Endometrial microvascular endothelial cells (primary cell): ENCODE measurements around the gene PITPNM1. TPM values are rescaled to one million over a fixed set of nuclear protein-coding genes. Genes with fewer than 3 reads are reported as not detected.
"Not testable (repeated sequence)": the region's sequence is repeated elsewhere in the genome, so short reads cannot be mapped to it uniquely, and the experiment has no call there.

Source experiments
- in situ Hi-C: cut with HindIII; loops from 2 replicates; pipeline ENCODE4 v1.10.0; 2017; ENCODE audit warnings: low sequenced_read_pairs, low pct_unique_long_range_greater_than_20kb; ENCODE audit errors: inconsistent ontology term
- total RNA-seq: library from RNA; depleted of rRNA; stranded (reverse); fragments of >200 nt; gene quantifications from one replicate; pipeline ENCODE4 v1.2.3, GENCODE V29; 2015; ENCODE audit errors: inconsistent ontology term

PITPNM1 gene
- total RNA-seq, 1 donor from 2014 or later = 12.5 TPM

DNA sequence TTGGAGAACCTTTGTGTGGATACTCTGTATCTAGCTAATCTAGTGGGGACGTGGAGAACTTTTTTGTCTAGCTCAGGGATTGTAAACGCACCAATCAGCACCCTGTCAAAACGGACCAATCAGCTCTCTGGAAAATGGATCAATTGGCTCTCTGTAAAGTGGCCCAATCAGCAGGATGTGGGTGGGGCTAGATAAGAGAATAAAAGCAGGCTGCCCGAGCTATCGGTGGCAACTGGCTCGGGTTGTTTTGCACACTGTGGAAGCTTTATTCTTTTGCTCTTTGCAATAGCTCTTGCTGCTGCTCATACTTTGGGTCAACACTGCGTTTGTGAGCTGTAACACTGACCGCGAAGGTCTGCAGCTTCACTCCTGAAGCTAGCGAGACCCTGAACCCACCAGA, 28.5 kb downstream of the PITPNM1 start:
- in situ Hi-C loops = not testable (repeated sequence)

DNA sequence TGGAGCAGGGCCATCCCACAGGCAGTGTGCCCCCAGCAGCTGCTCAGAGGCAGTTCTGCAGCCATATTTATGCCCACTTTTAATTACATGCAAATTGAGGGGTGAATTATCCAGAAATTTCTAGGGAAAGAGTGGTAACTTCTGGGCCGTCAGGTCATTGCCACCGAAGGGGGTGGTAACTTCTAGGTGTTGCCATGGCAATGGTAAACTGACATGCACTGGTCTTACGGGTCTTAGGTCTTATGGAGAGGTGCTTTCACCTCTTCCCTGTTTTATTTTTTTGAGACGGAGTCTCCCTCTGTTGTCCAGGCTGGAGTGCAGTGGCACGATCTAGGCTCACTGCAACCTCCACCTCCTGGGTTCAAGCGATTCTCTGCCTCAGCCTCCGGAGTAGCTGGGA, 32.3 kb downstream of the PITPNM1 start:
- in situ Hi-C loops = no loop called here

DNA sequence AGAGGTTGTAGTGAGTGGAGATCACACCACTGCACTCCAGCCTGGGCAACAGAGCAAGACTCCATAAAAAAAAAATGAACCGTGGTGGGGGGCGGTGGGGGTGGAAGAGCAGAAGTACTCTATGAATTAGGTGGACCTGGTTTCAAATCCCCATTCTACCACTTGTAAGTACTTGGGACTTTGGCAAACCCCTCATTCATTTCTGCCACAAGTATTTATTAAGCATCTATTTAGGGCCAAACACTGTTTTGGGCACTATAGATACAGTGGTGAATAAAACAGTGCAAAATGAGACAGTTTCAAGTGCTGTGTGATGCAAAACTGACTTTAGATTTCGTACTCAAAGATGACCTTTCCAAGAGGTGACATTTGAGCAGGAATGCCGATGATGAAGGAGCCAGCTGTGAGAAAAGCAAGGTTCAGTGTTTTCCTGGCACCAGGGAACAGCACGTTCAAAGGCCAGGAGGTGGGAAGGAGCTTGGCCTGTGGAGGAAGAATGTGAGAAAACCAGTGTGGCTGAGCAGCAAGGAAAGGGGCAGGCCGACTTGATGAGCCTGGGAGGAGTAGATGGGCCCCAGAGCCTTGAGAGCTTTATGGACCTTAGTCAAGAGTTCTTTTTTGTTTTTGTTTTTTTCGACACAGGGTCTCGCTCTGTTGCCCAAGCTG, 34.7 kb downstream of the PITPNM1 start:
- in situ Hi-C loops = no loop called here

DNA sequence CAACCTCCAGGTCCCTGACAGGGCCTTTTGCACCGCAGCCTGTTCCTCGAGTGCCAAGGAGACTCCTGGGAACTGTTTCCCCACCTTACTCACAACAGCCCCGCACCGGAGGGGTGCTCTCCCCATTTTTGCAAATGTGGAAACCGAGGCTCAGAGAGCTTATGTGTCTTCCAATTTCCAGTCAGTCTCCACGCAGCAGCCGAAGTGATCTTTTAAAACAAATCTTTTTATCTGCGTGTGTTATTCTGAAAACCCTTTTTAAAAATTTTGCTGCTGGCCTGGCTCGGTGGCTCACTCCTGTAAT, 35.7 kb downstream of the PITPNM1 start:
- in situ Hi-C loops = no loop called here

DNA sequence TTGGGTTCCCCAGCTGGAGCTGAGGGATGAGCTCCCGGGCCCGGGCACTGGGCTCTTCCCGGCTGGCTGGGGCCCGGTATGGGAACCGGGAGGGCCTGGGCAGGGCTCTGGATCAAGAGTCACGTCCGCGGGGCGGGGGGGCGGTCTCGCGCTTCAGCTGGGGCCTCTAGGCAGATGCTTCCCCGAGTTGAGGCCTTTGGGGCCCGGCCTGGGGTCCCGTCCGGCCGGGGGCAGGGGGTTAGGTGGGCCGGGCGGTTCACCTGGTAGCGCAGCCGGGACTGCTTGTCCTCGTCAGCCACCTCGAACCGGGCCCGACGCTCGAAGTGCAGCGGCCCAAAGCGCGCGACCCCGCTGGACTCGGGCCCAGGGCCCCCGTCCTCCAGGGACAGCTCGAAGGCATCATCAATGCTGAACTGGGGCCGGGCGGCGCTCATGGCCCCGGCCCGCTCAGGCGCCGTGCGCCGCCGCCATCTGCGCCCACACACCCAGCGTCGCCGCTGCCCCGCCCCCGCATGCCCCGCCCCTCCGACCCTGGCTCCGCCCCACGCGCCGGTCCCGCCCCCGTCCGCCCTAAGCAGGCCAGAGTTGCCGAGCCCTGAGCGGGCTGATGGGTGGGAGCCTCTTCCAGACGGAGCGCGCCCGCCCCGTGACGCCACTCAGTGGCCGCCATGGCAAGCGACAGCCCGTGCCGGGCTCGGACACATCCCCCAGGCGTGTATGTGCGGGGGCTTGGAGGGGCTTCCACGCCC, 36.2 kb downstream of the PITPNM1 start, which contains the start of gene TMEM134:
Gene TMEM134, minus strand, starts transcription at position 493 of the 749 bp plus-strand sequence. Its CDS starts 59 bp downstream, at position 434.
- in situ Hi-C loops = no loop called here

DNA sequence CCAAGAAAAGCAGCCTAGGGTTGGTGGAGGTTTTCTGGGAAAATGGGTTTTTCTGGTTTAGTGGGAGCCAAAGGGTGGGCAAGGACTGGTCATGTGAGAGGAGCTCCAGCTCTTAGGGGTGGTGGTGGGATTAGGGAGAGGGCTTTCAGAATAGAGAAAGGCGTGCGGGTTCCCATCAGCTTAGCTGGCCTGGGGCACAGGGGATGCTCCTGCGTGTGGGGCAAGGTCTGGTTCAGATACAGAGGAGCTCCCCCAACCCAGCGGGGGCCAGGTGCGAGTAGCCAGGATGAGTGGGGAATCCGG, 36.8 kb downstream of the PITPNM1 start:
- in situ Hi-C loops = no loop called here

DNA sequence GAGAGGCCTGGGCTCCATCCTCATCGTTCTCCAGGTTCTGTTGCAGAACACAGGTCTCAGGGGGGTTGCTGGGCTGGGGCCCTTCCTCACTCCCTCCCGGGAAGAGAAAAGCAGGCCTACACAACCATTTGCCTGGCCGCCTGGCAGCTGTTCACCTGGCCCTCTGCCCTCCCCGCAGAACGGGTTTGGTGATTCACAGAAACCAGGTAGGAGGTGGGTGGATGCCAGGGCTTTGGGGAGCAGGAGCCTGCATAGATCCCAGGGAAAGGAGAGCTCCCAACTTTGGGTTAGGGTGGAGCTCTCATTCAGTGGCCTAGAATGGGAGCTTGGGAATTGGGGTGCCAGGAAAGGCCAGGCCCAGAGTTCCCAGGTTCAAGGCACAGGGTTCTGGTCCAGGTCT, 37.1 kb downstream of the PITPNM1 start:
- in situ Hi-C loops = no loop called here

DNA sequence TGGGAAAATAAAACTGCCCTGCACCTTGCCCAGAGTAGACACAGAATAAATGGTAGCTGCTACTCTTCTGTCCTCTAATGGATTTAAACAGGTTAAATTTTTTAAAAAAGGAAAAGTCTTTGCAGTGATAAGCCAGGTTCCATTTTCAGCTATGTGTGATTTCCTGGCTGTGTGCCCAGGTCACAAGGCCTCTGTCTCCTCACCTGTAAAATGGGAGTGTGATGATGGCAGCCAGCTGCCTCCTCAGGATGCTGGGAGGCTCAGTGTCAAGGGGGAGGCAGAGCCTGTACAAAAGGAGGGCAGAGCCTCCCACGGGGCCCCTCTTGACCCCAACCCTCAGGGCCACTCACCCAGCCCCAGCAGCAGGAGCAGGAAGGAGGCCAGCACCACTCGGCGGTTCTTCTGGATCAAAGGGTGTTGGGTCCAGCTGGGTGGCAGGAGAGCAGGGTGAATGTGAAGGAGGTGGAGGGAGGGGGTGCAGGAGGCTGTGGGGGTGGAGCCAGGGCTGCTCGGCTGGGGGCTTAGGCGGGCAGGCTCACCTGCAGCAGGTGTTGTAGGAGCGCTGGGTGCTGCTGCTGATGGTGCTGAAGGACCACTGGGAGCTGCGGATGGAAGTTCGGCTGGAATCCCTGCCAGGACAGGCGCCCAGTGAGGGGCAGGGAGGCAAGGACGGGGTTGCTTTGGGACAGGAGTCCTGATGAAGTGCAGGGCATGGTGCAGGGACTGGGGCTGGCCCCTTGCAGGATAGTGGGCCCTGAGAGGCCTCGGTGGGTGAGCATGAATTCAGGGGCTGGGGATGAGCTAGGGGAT, 38.0 kb downstream of the PITPNM1 start:
- in situ Hi-C loops = no loop called here

DNA sequence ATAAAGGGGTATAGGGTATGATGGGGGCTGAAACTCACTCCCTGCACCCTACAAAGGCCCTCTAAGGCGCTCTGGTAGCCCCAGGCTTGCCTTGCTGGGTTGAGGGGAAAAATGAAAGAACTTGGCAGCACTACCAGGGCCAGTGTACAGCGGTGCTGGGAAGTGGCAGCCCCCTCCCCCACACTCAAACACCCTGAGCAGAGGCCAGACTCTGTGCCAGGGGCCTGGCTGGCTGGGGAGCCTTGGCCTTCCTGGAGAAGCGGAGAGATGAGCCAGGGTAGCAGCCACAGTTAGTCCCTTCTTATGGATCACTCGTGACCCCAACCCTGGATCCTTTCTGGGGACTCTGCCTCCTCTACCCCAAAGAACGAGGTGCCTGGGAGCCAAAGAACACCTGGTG, 38.8 kb downstream of the PITPNM1 start:
- in situ Hi-C loops = no loop called here

DNA sequence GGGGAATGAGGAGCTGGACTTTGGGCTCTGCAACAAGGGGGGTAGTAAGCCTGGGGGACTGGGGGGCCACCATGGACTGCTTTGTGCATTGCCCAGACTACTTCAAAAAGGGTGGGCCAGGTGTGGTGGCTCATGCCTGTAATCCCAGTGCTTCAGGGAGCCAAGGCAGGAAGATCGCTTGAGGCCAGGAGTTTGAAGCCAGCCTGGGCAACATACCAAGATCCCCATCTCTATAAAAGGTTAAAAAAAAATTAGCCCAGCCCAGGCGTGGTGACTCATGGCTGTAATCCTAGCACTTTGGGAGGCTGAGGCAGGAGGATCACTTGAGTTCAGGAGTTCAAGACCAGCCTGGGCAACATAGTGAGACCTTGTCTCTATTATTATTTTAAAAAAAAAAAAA, 39.6 kb downstream of the PITPNM1 start:
- in situ Hi-C loops = not testable (repeated sequence)

DNA sequence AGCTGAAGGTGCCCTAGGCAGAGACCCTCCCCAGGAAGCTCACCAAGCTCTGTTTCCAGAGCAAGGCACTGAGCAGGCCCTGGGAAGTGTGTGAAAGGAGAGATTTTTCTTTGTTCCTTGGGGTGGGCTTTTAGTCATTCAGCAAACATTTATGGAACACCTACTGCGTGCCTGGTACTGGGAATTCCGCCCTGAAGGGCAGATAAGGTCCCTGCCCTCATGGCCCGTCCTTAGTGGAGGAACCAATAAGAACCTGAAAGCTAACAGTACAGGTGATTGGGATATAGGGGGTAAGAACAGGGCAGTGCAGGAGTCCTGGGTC, 40.0 kb downstream of the PITPNM1 start:
- in situ Hi-C loops = no loop called here

DNA sequence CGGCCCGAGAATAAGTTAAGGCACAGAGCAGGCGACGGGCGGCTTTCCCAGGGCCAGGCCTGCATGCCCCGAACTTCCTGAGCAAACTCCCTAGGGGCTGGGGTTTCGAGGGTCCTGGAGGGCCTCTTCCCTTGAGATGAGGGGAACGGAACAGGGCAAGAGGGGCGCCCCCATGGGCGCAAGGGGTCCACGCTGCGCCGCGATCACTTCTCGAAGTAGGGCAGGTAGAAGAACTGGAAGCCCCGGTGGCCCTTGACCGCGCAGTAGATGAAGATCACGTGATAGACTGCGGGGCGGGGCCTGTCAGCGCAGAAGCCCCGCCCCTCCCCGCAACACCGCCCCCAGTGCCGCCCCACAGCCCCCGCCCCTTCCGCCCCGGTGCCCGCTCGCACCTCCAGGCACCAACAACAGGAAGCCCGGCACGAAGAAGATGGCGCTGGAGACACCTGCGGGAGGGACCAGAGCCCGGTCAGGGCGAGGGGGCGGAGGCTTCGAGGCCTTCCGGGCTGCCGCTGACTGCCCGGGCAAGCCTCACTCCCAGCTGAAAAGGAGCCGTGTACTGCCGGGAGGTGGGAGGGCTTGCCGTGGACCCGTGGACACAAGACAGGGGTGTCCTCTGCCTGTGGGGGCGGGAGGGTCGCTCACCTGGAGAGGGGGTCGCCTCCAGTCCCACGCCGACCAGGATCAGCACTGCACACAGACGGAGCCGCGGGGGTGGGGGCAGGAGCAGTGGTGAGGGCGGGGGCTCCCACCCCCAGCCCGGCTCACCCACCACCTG, 40.6 kb downstream of the PITPNM1 start:
- in situ Hi-C loops = no loop called here

DNA sequence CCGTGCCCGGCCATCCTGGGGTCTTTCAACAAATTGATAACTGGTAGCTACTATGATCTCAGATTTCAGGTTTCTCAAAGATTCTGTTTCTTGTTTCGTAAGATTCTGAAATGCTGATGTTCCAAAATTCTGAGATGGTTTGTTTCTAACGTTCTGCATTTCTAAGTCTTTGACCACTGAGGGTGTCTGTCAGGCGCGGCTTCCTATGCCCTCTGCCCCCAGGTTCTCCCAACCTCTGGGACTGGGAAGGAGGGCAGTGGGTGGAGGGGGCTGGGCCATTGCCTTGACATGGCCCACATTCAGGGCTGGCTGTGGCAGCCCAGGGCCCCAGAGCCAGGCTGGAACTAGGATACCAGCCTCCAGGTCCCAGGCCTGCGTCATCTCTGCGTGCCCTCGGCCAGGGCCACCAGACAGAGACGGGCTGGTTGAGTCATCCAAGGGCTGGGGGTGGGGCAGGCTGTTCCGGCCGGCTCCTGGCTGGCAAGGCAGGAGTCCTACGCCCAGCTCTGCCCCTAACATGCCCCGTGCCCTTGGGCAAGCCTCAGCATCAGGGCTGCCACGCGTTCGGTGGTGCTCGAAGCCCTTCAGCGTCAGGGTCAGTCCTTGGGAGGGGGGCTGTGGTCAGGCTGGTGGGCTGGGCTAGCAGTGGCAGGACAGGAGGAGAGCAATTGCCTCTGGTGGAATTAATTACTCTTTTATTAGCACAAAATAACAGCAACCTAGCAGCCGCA, 41.3 kb downstream of the PITPNM1 start:
- in situ Hi-C loops = no loop called here

DNA sequence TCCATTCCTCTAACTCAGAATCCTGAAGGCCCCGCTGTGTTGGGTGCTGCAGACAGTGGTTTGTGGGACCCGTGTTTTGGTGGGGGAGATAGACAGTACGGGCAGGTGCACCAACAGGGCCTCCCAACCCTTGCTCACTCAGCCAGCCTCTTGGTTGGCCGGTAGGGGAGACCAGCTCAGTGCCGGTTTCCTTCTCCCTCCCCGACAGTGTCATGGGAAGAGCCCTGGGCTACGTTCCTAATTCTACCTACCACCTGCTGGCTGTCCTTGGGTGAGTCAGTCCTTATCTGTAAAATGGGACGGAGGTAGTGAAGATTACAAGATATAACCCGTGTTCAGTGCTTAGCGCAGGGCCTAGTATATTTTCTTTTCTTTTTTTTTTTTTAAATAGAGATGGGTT, 42.0 kb downstream of the PITPNM1 start:
- in situ Hi-C loops = no loop called here

DNA sequence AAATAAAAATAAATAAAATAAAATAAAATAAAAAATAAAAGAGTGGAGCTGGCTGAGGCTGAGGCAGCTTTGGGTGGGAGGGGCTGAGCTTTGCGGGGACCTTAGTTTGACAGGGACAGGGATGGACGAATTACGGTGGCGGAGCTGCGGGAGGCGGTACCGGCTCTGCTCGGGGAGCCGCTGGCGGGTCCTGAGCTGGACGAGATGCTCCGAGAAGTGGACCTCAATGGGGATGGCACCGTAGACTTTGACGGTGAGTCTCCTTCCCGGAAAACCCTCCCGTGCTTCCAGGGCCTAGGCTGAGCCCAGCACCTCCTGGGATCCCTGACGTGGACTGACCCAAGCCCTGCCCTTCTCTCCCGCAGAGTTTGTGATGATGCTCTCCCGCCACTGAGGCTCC, 46.9 kb downstream of the PITPNM1 start:
- in situ Hi-C loops = no loop called here

DNA sequence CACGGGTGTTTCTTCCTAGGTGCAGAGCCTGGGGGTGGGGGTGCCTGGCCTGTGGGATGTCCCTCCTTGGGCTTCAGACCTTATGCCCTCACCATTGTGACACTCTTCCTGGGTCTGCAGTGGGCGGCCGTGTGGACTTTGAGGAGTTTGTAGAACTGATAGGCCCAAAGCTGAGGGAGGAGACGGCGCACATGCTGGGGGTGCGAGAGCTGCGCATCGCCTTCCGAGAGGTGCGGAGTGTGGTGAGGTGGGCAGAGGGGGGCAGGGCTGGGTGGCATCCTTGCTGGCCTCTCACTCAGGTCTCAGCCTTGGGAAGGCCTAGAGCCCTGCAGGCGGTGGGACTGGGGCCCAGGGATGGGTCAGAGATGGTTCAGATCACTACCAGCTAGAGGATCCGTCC, 47.7 kb downstream of the PITPNM1 start:
- in situ Hi-C loops = no loop called here

DNA sequence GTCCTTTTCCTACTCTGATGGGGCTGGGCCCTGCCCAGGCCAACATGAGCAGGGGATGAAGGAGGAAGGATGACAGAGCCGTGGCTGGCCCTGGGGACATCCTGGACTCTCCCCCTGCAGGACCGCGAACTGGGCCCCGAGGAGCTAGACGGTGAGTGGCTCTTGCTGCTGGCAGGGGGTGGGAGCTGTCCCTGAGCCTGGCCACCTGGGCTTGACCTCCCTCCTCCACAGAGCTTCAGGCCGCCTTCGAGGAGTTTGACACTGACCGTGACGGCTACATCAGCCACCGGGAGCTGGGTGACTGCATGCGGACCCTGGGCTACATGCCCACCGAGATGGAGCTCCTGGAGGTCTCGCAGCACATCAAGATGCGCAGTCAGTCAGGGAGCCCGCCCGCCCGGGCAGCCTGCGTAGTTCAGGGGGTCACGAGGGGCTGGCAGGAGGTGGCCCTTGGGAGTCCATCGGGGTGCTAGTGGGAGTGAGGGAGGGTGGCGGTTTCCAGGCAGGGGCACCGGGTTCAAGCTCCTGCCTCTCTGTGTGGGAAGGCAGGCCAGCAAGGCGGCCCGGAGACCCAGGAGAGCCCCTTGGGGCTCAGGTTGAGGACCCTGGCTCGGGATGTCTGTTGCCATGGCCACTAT, 49.0 kb downstream of the PITPNM1 start:
- in situ Hi-C loops = no loop called here

DNA sequence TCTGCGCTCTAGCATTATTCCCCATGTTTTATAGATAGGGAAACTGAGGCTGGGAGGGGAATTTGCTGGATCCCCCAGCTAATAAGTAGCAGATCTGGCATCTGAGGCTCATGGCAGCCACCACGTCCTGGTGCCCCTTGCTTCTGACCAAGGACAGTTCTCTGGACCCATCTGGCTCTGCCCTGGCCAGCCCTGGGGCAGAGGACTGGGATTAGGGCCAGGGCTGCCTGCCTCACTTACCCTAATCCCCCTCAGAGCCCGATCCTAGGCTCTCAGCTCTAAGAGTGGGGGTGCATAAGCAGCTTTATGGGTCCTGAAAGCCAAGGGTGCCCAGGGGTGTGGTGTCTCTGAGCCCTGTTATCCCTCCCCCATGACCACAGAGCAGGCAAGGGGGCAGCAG, 50.1 kb downstream of the PITPNM1 start, which contains the start of gene CABP4:
Gene CABP4, plus strand, starts transcription at position 301 of the 400 bp plus-strand sequence. Its CDS starts 70 bp downstream, at position 371.
- in situ Hi-C loops = no loop called here
